NCI-H2227 (cell line): ENCODE measurements around the gene AMOT.

ENCODE experiments used
- DNase-seq: peaks from one replicate; lab custom pipeline; 2025; ENCODE audit not compliant: unreplicated experiment; lab: John Stamatoyannopoulos, UW

The AMOT gene

GRCh38 chrX:112839856-112840255 lies 775 bp downstream of the AMOT start:
- DNase-seq = no peak

DNA sequence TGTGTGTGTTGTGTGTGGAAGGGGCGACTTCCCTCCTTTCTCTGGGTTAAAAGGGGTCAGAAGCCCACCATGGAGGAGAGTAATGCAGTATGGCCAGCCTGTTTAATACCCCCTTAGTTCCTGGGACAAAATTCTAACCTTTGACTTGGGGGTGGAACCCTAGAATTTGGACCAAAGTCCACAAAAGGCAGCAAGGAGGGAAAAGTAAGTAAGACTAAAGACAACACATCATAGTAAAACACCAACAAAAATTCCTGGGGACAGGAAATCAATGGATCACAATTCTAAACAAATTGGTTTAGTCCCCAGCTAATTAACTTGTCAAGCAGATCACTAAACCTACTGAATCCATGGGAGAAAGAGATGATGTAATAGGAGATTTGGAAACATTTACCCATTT lies 3.1 kb downstream of the AMOT start:
- DNase-seq = no peak

GRCh38 chrX:112835019-112835418 lies 5.6 kb downstream of the AMOT start:
- no peak for DNase-seq

- no peak for DNase-seq
These were observed 6.4 kb downstream of the AMOT start for GRCh38 chrX:112834031-112834845.

- no peak for DNase-seq
These were observed 8.0 kb downstream of the AMOT start for GRCh38 chrX:112832481-112833095.

DNA sequence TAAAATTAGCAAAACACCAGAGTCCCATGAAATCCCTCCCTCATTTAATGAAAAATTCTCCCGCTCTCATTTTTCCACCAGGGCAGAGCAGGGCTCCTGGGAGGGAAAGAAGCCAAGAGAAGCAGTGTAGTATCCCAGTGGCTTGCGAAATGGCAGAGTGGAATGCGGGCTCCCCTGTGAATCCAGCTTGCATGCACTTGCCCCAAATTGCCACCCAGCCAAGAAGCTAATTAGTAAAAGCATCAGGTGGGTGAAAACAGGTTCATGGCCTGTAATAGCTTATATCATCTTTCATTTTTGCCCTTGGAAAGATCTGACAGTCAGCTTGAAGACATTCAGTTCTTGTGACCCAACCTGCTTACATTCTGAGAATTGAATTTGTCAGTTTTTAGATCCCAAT lies 10.1 kb downstream of the AMOT start:
- DNase-seq = no peak

DNA sequence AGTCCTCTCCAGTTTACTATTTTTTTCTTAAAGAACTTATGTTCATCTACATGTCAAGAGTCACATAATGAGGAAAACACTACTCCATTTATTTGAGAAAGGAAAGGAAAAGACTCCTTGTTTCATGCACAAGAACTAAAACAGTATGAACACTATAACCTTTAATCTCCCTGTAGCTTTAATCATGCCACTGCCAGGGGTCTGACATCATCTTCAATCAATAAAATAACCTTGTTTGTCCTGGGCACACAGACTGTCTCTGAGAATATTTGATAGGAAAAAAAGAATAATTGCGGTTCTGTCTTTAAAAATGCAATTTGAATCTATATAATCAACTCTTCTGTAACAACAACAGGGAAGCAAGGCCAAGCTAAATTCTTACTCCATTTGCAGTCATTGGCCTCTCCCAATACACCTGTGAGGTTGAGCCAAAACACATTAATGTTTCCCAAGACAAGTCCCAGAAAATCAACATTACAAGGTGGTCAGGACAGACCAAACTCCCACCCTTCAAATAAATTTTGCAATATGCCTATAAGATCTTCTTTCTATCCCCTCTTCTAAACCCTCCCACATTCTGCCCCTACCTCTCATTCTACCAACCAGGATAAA lies 13.2 kb downstream of the AMOT start:
- no peak for DNase-seq

- no peak for DNase-seq
These were observed 14.6 kb downstream of the AMOT start for GRCh38 chrX:112826023-112826422.

GRCh38 chrX:112822892-112823291 lies 17.7 kb downstream of the AMOT start:
- DNase-seq = no peak

- DNase-seq = no peak
These were observed 20.0 kb downstream of the AMOT start for GRCh38 chrX:112820364-112821268.

DNA sequence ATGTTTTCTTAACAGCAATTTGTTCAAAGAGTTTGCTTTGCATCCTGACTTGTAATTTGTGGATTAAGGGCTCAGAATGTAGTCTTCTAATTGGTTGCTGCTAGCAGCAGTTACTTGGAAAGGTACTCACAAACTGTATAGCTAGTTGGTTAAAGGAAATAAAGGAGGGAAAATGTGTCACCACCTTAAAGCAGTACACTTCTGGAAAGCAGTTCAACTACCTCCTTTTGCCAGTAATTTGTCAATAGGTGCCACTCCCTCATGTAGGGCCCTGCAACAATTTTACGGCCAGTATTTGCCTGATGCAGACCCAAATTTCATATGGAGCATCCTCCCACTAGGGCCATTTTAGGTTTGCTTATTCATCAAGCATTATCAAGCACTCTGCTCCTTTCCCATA lies 20.8 kb downstream of the AMOT start:
- no peak for DNase-seq

DNA sequence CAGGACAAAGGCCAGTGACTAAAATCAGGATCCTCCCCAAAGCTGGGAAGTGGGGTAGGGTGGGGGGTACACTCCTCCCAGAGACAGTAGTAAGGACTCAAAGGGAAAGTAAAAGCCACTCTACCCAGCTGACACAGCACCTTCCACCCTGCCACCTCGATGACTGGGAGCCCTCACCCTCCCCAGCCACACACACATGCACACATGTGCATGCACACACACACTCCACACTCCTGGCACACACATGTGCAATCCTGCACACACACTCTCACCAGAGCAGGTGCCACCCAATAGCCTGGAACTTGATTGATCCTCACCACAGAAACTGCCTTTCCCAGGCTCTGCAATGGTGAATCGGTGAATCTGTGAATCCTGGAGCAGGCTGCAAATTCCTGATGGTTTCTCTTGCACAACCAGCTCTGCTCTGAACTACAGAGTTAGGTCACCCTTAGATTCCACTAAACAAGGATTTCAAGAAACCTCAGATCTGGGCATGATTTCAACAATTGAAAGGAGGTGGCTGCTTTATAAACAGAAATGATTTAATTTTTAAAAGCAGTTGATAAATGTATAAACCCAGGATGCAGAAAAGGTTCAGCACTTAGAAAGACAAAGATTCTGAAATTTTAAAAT lies 21.5 kb downstream of the AMOT start:
- no peak for DNase-seq

DNA sequence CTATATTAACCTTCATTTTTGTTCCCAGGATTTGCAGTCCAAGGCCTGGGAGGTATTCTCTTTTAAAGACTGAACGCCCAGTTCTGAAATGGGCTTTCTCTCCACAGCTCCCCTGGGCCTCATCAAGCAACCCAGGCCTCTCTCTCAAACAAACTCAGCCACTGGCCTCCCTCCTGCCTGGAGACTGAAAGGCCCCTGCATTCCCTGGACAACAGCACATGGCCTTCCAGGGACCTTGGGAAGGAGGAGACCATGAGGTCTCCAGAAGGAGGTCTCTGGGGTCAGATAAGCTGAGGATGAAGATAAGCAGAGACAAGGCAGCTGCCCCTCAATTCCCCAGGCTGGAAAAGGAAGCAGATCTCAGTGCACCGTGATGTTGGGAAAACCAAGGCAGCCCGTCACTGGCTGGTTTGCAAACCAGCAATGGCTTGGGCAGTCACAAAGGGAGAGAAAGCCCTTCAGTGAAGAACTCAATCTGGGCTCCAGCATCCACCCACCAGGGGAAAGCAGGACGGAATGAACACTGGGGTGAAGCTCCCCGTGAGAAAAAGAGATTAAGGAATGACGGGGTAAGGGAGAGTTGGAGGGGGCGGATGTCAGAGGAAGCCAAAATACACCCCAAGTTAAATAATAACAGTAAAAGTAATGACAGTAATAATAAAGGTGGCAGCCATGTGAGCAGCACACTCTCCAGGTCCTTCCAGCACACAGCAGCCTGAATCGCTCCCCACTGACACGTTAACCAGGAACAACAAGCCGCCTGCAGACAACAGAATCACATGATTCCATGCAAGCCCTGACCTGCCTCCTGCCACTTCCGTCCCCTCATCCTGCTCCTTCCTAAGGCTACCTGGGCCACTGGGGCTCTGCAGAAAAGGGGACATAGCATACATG lies 22.3 kb downstream of the AMOT start:
- no peak for DNase-seq

GRCh38 chrX:112816908-112817307 lies 23.7 kb downstream of the AMOT start:
- no peak for DNase-seq

DNA sequence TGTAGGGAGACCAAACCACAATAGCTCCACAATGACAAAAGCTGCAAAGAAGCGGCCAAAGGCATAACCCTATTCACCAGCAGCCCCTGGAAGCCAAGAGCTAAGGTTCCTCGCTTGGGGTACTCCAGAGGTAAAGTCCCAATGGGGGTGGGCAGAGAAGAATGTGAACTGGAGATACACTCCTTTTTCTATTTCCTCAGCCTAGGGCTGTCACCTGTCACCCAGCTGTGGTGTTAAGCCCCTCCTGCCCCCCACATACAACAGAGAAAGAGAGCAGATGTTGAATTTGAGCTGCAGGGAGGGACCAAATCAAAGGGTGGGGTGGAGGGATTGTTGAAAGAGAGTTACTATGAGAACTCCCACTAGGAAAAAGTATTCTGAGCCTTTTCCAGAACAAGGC lies 26.1 kb downstream of the AMOT start:
- DNase-seq = no peak

GRCh38 chrX:112812741-112813140 lies 27.9 kb downstream of the AMOT start:
- DNase-seq = no peak

GRCh38 chrX:112808651-112809195 lies 31.9 kb downstream of the AMOT start:
- DNase-seq = no peak

DNA sequence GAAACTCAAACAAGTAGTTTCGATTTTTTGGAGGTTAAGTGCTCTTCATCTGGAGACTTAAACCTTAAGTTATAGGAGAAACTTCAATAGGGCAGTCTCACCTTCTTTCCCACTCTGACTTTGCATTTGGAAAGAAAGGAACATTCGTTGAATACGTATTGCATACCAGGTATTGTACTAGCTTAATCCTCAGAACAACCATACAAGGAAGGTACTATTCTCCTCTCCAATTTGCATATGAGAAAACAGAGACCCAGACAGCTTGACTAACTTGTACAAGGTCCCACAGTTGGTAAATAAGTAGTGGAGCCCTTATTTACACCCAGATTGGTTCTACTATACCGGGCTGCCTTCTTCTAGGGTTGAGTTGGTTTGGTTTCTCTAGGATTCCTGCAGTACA lies 32.6 kb downstream of the AMOT start:
- DNase-seq = no peak

DNA sequence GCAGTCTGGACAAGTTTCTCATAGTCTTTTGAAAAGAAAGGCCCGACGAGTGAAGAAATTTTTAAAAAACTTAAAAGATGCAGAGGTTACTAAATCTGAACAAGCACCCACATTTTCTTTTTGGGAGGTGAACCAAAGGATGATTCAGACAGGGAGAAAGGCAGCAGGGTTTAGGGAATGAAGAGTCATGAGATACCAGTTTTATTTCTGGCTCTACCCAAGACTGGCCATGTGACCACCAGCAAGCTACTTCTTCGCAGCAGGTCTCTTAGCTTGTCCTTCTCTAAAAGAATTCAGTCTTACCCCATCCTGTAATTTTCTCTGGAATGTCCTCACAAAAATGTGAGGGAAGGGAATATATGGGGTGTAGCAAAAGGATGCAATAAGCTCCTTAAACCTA lies 37.6 kb downstream of the AMOT start:
- DNase-seq = no peak

GRCh38 chrX:112802541-112802940 lies 38.1 kb downstream of the AMOT start:
- no peak for DNase-seq
